HepG2 (cell line): ENCODE measurements around the gene PIANP.

ENCODE experiments used
- ARID2 ChIP-seq: sonication (generic); formaldehyde crosslinking; IDR thresholded peaks from 2 replicates; pipeline ENCODE4 v1.8.1; 2022; ENCODE audit warnings: mild to moderate bottlenecking, missing genetic modification reagents, borderline replicate concordance
- CEBPG ChIP-seq: IDR thresholded peaks from 2 replicates; pipeline ENCODE4 v1.6.1; 2016
- ETV5 ChIP-seq: IDR thresholded peaks from 2 replicates; pipeline ENCODE4 v1.6.1; 2018; ENCODE audit warnings: missing biosample characterization, missing genetic modification reagents, inconsistent platforms, borderline replicate concordance
- MAFK ChIP-seq, 2 experiments: IDR thresholded peaks in 1 of 2; conservative IDR thresholded peaks in 1 of 2; 2 replicates each; pipeline ENCODE4 v1.6.1; 2011; ENCODE audit warnings: improper control_type of control experiment in 2 of 2, low read length in 2 of 2
- SMYD3 ChIP-seq: sonication (generic); formaldehyde crosslinking; IDR thresholded peaks from 2 replicates; pipeline ENCODE4 v1.8.1; 2023; ENCODE audit warnings: mild to moderate bottlenecking, missing genetic modification reagents
- TBL1XR1 ChIP-seq: fragments of 150-350 bp; IDR thresholded peaks from 2 replicates; pipeline ENCODE4 v1.6.1; 2014; ENCODE audit warnings: borderline replicate concordance, low read length; ENCODE audit not compliant: partially characterized antibody
- ZNF569 ChIP-seq: sonication (generic); formaldehyde crosslinking; IDR thresholded peaks from 2 replicates; pipeline ENCODE4 v1.5.0; 2020; ENCODE audit warnings: mild to moderate bottlenecking, missing genetic modification reagents, moderate library complexity, borderline replicate concordance
- TF ChIP-seq, protein P1 (sequence below): sonication (generic); formaldehyde crosslinking; IDR thresholded peaks from 2 replicates; pipeline ENCODE4 v1.5.1; 2020; ENCODE audit warnings: missing genetic modification reagents, mild to moderate bottlenecking, borderline replicate concordance
- TF ChIP-seq, protein P2 (sequence below): sonication (generic); formaldehyde crosslinking; IDR thresholded peaks from 2 replicates; pipeline ENCODE4 v1.5.0; 2020; ENCODE audit warnings: mild to moderate bottlenecking, missing genetic modification reagents, moderate library complexity

DNA sequence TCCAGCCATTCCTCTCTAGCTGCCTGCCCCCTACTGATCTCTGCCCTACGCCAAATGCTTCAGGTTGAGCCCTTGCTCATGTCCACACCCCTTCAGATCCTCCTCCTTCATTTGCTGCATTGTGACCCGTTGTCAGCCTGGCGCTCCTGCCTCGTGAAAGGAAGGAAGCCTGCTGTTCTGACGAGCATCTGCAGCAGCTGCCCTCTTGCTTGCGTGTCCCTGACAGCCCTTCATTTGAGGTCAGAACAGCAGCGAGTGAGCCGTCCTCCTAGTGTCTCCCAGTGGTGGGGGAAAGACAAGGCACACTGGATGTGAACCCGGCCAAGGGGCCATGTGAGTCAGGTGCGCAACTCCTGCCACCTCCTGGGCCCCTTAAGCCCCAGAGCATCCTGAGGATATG is 3.0 kb upstream of the PIANP start:
- TF ChIP-seq MAFK (conservative IDR thresholded peaks at IDR 0.05 in 1 of 2, IDR thresholded peaks at IDR 0.05 in 1 of 2; ENCODE audit: low read length in 2 of 2), result no peak
- TF ChIP-seq ARID2 (CRISPR knock-in tag), result no peak
- TF ChIP-seq SMYD3 (CRISPR knock-in tag), result no peak
- no peak for TF ChIP-seq ETV5 (CRISPR knock-in tag)
- no peak for TF ChIP-seq CEBPG
- TF ChIP-seq TBL1XR1, result no peak
- TF ChIP-seq, protein P1, sequence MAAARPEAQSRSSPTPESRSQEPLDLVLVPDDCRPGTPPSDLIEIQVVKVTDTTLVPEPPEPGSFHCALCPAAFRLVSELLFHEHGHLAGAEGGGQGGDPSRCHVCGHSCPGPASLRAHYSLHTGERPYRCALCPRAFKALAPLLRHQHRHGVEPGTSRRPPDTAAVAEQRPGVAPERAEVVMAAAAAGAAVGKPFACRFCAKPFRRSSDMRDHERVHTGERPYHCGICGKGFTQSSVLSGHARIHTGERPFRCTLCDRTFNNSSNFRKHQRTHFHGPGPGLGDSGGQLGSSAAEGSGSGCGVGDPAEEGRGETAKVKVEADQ, result no peak
- TF ChIP-seq, protein P2, sequence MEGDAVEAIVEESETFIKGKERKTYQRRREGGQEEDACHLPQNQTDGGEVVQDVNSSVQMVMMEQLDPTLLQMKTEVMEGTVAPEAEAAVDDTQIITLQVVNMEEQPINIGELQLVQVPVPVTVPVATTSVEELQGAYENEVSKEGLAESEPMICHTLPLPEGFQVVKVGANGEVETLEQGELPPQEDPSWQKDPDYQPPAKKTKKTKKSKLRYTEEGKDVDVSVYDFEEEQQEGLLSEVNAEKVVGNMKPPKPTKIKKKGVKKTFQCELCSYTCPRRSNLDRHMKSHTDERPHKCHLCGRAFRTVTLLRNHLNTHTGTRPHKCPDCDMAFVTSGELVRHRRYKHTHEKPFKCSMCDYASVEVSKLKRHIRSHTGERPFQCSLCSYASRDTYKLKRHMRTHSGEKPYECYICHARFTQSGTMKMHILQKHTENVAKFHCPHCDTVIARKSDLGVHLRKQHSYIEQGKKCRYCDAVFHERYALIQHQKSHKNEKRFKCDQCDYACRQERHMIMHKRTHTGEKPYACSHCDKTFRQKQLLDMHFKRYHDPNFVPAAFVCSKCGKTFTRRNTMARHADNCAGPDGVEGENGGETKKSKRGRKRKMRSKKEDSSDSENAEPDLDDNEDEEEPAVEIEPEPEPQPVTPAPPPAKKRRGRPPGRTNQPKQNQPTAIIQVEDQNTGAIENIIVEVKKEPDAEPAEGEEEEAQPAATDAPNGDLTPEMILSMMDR (CRISPR knock-in tag), result peak; percentile 40; the same call in 1 of the 2 replicates
- TF ChIP-seq ZNF569, result no peak
